Mesothelial cell of epicardium (in vitro differentiated cells): ENCODE measurements around the gene HPX. TPM values are rescaled to one million over a fixed set of nuclear protein-coding genes. Genes with fewer than 3 reads are reported as not detected.

Experiments
- DNase-seq, 2 experiments: peaks; one replicate each; pipeline ENCODE4 v3.0.0; 2021; ENCODE audit warnings: low spot score in 2 of 2; ENCODE audit not compliant: unreplicated experiment in 2 of 2
- H3K27ac Mint-ChIP-seq: 2 replicates; pipeline ENCODE4 v1.8.0; 2021; ENCODE audit warnings: mixed read lengths
- H3K27me3 Mint-ChIP-seq: 2 replicates; pipeline ENCODE4 v1.8.0; 2021; ENCODE audit warnings: low read depth, mixed read lengths
- H3K36me3 Mint-ChIP-seq: 2 replicates; pipeline ENCODE4 v1.8.0; 2021; ENCODE audit warnings: mixed read lengths
- H3K4me1 Mint-ChIP-seq: 2 replicates; pipeline ENCODE4 v1.8.0; 2021; ENCODE audit warnings: mixed read lengths
- H3K4me3 Mint-ChIP-seq: 2 replicates; pipeline ENCODE4 v1.8.0; 2021; ENCODE audit warnings: mild to moderate bottlenecking, moderate library complexity, mixed read lengths
- H3K9me3 Mint-ChIP-seq: 2 replicates; pipeline ENCODE4 v1.8.0; 2021; ENCODE audit warnings: mixed read lengths
- CTCF ChIP-seq: fragments of 200-600 bp; sonication (generic); IDR thresholded peaks from one replicate; pipeline ENCODE4 v1.5.0; 2021; ENCODE audit warnings: antibody characterized with exemption; ENCODE audit not compliant: unreplicated experiment
- total RNA-seq: library from RNA; stranded (reverse); gene quantifications from 3 replicates; pipeline ENCODE4 v1.2.1, GENCODE V29; 2021

HPX gene, protein sequence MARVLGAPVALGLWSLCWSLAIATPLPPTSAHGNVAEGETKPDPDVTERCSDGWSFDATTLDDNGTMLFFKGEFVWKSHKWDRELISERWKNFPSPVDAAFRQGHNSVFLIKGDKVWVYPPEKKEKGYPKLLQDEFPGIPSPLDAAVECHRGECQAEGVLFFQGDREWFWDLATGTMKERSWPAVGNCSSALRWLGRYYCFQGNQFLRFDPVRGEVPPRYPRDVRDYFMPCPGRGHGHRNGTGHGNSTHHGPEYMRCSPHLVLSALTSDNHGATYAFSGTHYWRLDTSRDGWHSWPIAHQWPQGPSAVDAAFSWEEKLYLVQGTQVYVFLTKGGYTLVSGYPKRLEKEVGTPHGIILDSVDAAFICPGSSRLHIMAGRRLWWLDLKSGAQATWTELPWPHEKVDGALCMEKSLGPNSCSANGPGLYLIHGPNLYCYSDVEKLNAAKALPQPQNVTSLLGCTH
- total RNA-seq = 5.2 to 9.9 TPM (median 9.5 TPM) in 3 replicates

GRCh38 chr11:6440906-6441358 is at the start of gene HPX:
TSS of gene HPX (minus strand) at chr11:6440987. CDS start at chr11:6440963, 24 bp downstream.
- Mint-ChIP-seq H3K4me3 (no peak within 1 kb of the TSS), H3K27me3 (no peaks in the 10 kb centered on the region), H3K9me3 (no peaks in the 10 kb centered on the region), H3K27ac (no peak within 1 kb of the TSS), H3K36me3 (no peaks in the 10 kb centered on the region), H3K4me1 (peaks cover 2% of the 10 kb centered on the region)
- no peak for DNase-seq
- no peak for TF ChIP-seq CTCF

DNA sequence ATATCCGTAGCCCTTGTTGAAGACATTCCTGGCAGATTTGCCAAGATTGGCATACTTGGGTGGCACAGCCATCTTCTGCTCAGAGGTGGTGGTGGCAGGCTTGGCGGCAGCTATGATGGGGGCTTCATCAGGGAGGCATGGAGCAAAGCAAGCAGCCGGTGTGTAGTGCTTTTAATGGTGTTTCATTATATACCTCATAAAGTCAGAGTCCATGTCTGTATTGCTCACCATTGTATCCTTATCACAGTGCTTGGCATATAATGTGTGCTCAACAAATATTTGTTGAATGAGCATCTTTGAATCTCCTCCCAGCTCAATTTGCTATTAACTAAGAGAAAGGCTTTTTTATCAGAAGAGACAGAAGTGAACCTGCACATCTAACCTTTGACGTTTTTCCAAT is 48.5 kb upstream of the HPX start:
- DNase-seq = no peak
- H3K9me3 Mint-ChIP-seq = no peaks in the 10 kb centered on the region
- no peak overlapping the region for H3K27ac Mint-ChIP-seq
- no peaks in the 10 kb centered on the region for H3K27me3 Mint-ChIP-seq
- TF ChIP-seq CTCF = no peak
- H3K4me1 Mint-ChIP-seq = no peaks in the 10 kb centered on the region
- peaks cover 10% of the 10 kb centered on the region for H3K36me3 Mint-ChIP-seq
- no peak overlapping the region for H3K4me3 Mint-ChIP-seq

DNA sequence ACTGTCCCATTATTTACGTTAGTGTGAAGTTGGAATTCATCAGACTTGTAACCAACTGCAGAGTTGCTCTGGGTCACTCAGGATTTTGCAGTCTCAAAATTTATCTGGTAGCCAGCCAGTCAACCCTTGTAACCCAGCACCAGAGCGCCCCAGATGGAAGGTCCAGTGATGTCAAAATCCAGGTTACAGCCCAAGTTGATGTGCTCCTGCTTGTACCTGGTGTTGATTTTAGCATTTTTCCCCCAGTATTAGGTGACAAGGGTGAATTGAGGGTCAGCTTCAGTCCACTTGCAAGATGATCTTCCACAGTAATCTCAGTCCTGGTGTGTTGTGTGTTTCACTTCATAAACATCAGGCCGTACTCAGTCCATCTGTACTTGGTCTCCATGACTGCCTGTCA is 48.0 kb upstream of the HPX start:
- TF ChIP-seq CTCF = no peak
- no peaks in the 10 kb centered on the region for H3K27me3 Mint-ChIP-seq
- H3K36me3 Mint-ChIP-seq = peaks cover 10% of the 10 kb centered on the region
- DNase-seq = no peak
- H3K9me3 Mint-ChIP-seq = no peaks in the 10 kb centered on the region
- H3K4me1 Mint-ChIP-seq = no peaks in the 10 kb centered on the region
- no peak overlapping the region for H3K4me3 Mint-ChIP-seq
- H3K27ac Mint-ChIP-seq = no peak overlapping the region

- TF ChIP-seq CTCF = no peak
- H3K4me3 Mint-ChIP-seq = no peak overlapping the region
- DNase-seq = no peak
- H3K36me3 Mint-ChIP-seq = peaks cover 13% of the 10 kb centered on the region
- no peak overlapping the region for H3K27ac Mint-ChIP-seq
- no peaks in the 10 kb centered on the region for H3K27me3 Mint-ChIP-seq
- no peaks in the 10 kb centered on the region for H3K9me3 Mint-ChIP-seq
- H3K4me1 Mint-ChIP-seq = peaks cover 3% of the 10 kb centered on the region
Observed at GRCh38 chr11:6488342-6488741, 47.6 kb upstream of the HPX start.

GRCh38 chr11:6486938-6487337 is 46.2 kb upstream of the HPX start:
- DNase-seq = no peak
- H3K27ac Mint-ChIP-seq = no peak overlapping the region
- peaks cover 17% of the 10 kb centered on the region for H3K36me3 Mint-ChIP-seq
- H3K4me3 Mint-ChIP-seq = no peak overlapping the region
- no peaks in the 10 kb centered on the region for H3K27me3 Mint-ChIP-seq
- TF ChIP-seq CTCF = no peak
- peaks cover 17% of the 10 kb centered on the region for H3K4me1 Mint-ChIP-seq
- no peaks in the 10 kb centered on the region for H3K9me3 Mint-ChIP-seq
